Measurements from ENCODE around the gene SCN2A.

SCN2A gene

GRCh38 chr2:165277295-165277694, 38.1 kb downstream of the SCN2A start:
- no peak for TF ChIP-seq POLR2A (IDR thresholded peaks at IDR 0.05; ENCODE audit: low read depth, low read length)
- no peak for TF ChIP-seq TAF1 (IDR thresholded peaks at IDR 0.05; ENCODE audit: low read depth, low read length)
- no peak for TF ChIP-seq SPI1 (IDR thresholded peaks at IDR 0.05; ENCODE audit: low read depth, low read length)
- TF ChIP-seq PAX5 (IDR thresholded peaks at IDR 0.05; ENCODE audit: insufficient read depth, low read length, severe bottlenecking), result no peak
- TF ChIP-seq POU2F2 (IDR thresholded peaks at IDR 0.05; ENCODE audit: low read depth, low read length), result no peak
- TF ChIP-seq POLR2AphosphoS5 (IDR thresholded peaks at IDR 0.05; ENCODE audit: low read depth, low read length), result no peak
- DNase-seq (ENCODE audit: insufficient read length, low spot score), result no peak
- no peak for FAIRE-seq

GRCh38 chr2:165277860-165278656, 38.8 kb downstream of the SCN2A start:
- TF ChIP-seq POLR2AphosphoS5 (IDR thresholded peaks at IDR 0.05; ENCODE audit: low read depth, low read length) (no peak), POLR2A (IDR thresholded peaks at IDR 0.05; ENCODE audit: low read depth, low read length) (no peak), POU2F2 (IDR thresholded peaks at IDR 0.05; ENCODE audit: low read depth, low read length) (no peak), PAX5 (IDR thresholded peaks at IDR 0.05; ENCODE audit: insufficient read depth, low read length, severe bottlenecking) (no peak)
- DNase-seq (ENCODE audit: insufficient read length, low spot score) (no peak), FAIRE-seq (no peak)

GRCh38 chr2:165280356-165280755, 41.1 kb downstream of the SCN2A start:
- DNase-seq (ENCODE audit: insufficient read length, low spot score) (no peak), FAIRE-seq (no peak)
- TF ChIP-seq TAF1 (IDR thresholded peaks at IDR 0.05; ENCODE audit: low read depth, low read length) (no peak), PAX5 (IDR thresholded peaks at IDR 0.05; ENCODE audit: insufficient read depth, low read length, severe bottlenecking) (no peak), POLR2AphosphoS5 (IDR thresholded peaks at IDR 0.05; ENCODE audit: low read depth, low read length) (no peak), POU2F2 (IDR thresholded peaks at IDR 0.05; ENCODE audit: low read depth, low read length) (no peak), SPI1 (IDR thresholded peaks at IDR 0.05; ENCODE audit: low read depth, low read length) (no peak), POLR2A (IDR thresholded peaks at IDR 0.05; ENCODE audit: low read depth, low read length) (no peak)

GRCh38 chr2:165281387-165281786, 42.2 kb downstream of the SCN2A start:
- TF ChIP-seq SPI1 (IDR thresholded peaks at IDR 0.05; ENCODE audit: low read depth, low read length), result no peak
- no peak for TF ChIP-seq POLR2A (IDR thresholded peaks at IDR 0.05; ENCODE audit: low read depth, low read length)
- TF ChIP-seq TAF1 (IDR thresholded peaks at IDR 0.05; ENCODE audit: low read depth, low read length), result no peak
- TF ChIP-seq PAX5 (IDR thresholded peaks at IDR 0.05; ENCODE audit: insufficient read depth, low read length, severe bottlenecking), result no peak
- no peak for TF ChIP-seq POLR2AphosphoS5 (IDR thresholded peaks at IDR 0.05; ENCODE audit: low read depth, low read length)
- no peak for TF ChIP-seq POU2F2 (IDR thresholded peaks at IDR 0.05; ENCODE audit: low read depth, low read length)
- FAIRE-seq (no peak), DNase-seq (ENCODE audit: insufficient read length, low spot score) (no peak)

- DNase-seq (ENCODE audit: insufficient read length, low spot score), result no peak
- TF ChIP-seq TAF1 (IDR thresholded peaks at IDR 0.05; ENCODE audit: low read depth, low read length) (no peak), SPI1 (IDR thresholded peaks at IDR 0.05; ENCODE audit: low read depth, low read length) (no peak), POU2F2 (IDR thresholded peaks at IDR 0.05; ENCODE audit: low read depth, low read length) (no peak), POLR2A (IDR thresholded peaks at IDR 0.05; ENCODE audit: low read depth, low read length) (no peak), PAX5 (IDR thresholded peaks at IDR 0.05; ENCODE audit: insufficient read depth, low read length, severe bottlenecking) (no peak), POLR2AphosphoS5 (IDR thresholded peaks at IDR 0.05; ENCODE audit: low read depth, low read length) (no peak)
- FAIRE-seq, result no peak
Observed at GRCh38 chr2:165283342-165283741, 44.1 kb downstream of the SCN2A start.

- TF ChIP-seq PAX5 (IDR thresholded peaks at IDR 0.05; ENCODE audit: insufficient read depth, low read length, severe bottlenecking) (no peak), SPI1 (IDR thresholded peaks at IDR 0.05; ENCODE audit: low read depth, low read length) (no peak), POU2F2 (IDR thresholded peaks at IDR 0.05; ENCODE audit: low read depth, low read length) (no peak)
- no peak for DNase-seq (ENCODE audit: insufficient read length, low spot score)
- FAIRE-seq, result no peak
Observed at GRCh38 chr2:165287094-165287778, 48.0 kb downstream of the SCN2A start.

GRCh38 chr2:165289069-165289468, 49.9 kb downstream of the SCN2A start:
- DNase-seq (ENCODE audit: insufficient read length, low spot score) (no peak), FAIRE-seq (no peak)
- TF ChIP-seq SPI1 (IDR thresholded peaks at IDR 0.05; ENCODE audit: low read depth, low read length) (no peak), POU2F2 (IDR thresholded peaks at IDR 0.05; ENCODE audit: low read depth, low read length) (no peak)

GRCh38 chr2:165293440-165294420, 54.5 kb downstream of the SCN2A start:
- DNase-seq (ENCODE audit: insufficient read length, low spot score) (peak; percentile 20), FAIRE-seq (peak; percentile 76)
- TF ChIP-seq SPI1 (IDR thresholded peaks at IDR 0.05; ENCODE audit: low read depth, low read length) (no peak), PAX5 (IDR thresholded peaks at IDR 0.05; ENCODE audit: insufficient read depth, low read length, severe bottlenecking) (no peak), POLR2A (IDR thresholded peaks at IDR 0.05; ENCODE audit: low read depth, low read length) (no peak), POU2F2 (IDR thresholded peaks at IDR 0.05; ENCODE audit: low read depth, low read length) (no peak), POLR2AphosphoS5 (IDR thresholded peaks at IDR 0.05; ENCODE audit: low read depth, low read length) (no peak), TAF1 (IDR thresholded peaks at IDR 0.05; ENCODE audit: low read depth, low read length) (no peak)

DNA sequence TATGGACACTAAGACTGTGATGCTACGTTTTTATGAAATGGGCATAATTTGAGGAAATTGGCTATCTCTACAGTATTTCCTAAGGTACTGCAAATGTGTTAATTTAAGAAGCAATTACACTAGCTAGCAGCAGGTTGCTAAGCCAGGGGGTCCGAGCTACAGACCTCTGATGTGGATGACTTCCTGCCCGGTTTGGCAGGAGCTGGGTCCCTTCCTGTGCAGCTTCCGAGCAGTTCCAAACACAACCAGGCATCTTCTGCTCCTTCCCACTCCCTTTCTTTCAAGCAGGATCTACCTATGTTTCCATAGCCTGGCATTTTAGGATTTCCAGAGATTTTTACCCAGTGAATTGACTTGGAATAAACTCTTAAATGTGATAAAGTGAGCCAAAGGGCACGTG, 55.7 kb downstream of the SCN2A start:
- DNase-seq (ENCODE audit: insufficient read length, low spot score), result no peak
- no peak for FAIRE-seq
- TF ChIP-seq TAF1 (IDR thresholded peaks at IDR 0.05; ENCODE audit: low read depth, low read length) (no peak), POLR2A (IDR thresholded peaks at IDR 0.05; ENCODE audit: low read depth, low read length) (no peak), PAX5 (IDR thresholded peaks at IDR 0.05; ENCODE audit: insufficient read depth, low read length, severe bottlenecking) (no peak), POLR2AphosphoS5 (IDR thresholded peaks at IDR 0.05; ENCODE audit: low read depth, low read length) (no peak)

Data from GM12891 (cell line).